Measurements from ENCODE around the gene ALKBH3.

DNA sequence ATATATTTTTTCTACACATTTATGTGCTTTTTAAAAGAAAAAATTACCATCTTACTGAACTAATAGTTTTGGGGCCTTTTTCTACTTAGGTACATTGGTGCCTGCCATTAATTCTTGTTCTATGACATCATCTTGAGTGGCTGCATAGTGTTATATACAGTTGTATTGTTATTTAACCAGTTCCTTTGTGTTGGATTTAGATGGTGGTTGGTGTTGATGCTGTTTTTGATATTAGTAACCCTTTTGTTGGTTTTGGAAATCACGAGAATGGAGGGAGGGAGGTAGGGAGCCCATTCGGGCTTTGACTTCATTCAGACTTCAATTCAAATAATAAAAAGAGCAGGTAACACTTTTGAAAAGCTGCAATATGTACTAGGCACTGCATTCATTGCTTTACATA lies 46.4 kb downstream of the ALKBH3 start:
- TF ChIP-seq, protein P1, sequence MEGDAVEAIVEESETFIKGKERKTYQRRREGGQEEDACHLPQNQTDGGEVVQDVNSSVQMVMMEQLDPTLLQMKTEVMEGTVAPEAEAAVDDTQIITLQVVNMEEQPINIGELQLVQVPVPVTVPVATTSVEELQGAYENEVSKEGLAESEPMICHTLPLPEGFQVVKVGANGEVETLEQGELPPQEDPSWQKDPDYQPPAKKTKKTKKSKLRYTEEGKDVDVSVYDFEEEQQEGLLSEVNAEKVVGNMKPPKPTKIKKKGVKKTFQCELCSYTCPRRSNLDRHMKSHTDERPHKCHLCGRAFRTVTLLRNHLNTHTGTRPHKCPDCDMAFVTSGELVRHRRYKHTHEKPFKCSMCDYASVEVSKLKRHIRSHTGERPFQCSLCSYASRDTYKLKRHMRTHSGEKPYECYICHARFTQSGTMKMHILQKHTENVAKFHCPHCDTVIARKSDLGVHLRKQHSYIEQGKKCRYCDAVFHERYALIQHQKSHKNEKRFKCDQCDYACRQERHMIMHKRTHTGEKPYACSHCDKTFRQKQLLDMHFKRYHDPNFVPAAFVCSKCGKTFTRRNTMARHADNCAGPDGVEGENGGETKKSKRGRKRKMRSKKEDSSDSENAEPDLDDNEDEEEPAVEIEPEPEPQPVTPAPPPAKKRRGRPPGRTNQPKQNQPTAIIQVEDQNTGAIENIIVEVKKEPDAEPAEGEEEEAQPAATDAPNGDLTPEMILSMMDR (CRISPR knock-in tag; IDR thresholded peaks at IDR 0.05): no peak
- TF ChIP-seq ISL2 (CRISPR knock-in tag; IDR thresholded peaks at IDR 0.05): no peak
- TF ChIP-seq, protein P2, sequence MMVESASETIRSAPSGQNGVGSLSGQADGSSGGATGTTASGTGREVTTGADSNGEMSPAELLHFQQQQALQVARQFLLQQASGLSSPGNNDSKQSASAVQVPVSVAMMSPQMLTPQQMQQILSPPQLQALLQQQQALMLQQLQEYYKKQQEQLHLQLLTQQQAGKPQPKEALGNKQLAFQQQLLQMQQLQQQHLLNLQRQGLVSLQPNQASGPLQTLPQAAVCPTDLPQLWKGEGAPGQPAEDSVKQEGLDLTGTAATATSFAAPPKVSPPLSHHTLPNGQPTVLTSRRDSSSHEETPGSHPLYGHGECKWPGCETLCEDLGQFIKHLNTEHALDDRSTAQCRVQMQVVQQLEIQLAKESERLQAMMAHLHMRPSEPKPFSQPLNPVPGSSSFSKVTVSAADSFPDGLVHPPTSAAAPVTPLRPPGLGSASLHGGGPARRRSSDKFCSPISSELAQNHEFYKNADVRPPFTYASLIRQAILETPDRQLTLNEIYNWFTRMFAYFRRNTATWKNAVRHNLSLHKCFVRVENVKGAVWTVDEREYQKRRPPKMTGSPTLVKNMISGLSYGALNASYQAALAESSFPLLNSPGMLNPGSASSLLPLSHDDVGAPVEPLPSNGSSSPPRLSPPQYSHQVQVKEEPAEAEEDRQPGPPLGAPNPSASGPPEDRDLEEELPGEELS (CRISPR knock-in tag; IDR thresholded peaks at IDR 0.05): no peak
- TF ChIP-seq CHD4 (IDR thresholded peaks at IDR 0.05; ENCODE audit: borderline replicate concordance, low read length): no peak
- no peak for TF ChIP-seq TCF12 (IDR thresholded peaks at IDR 0.05)
- TF ChIP-seq TCF12 (CRISPR knock-in tag; IDR thresholded peaks at IDR 0.05): no peak
